Measurements from ENCODE around the gene DNAJB11.
"Not testable (repeated sequence)": the region's sequence is repeated elsewhere in the genome, so short reads cannot be mapped to it uniquely, and the experiment has no call there.

DNAJB11 gene
- 95.3 reads per million, percentile 82 among the genes with 10 or more reads in this experiment for total RNA-seq

GRCh38 chr3:186570096-186570940, at the start of gene DNAJB11:
TSS of gene DNAJB11 (plus strand) at chr3:186570720. CDS start at chr3:186570898, 178 bp downstream.
- peak; percentile 99 for DNase-seq

- no peak for DNase-seq
Measured at GRCh38 chr3:186520957-186521842, 49.3 kb upstream of the DNAJB11 start.

- no peak for DNase-seq
Measured at GRCh38 chr3:186523022-186523421, 47.5 kb upstream of the DNAJB11 start.

- no peak for DNase-seq
Measured at GRCh38 chr3:186523434-186523833, 47.1 kb upstream of the DNAJB11 start.

- no peak for DNase-seq
Measured at GRCh38 chr3:186524616-186525015, 45.9 kb upstream of the DNAJB11 start.

GRCh38 chr3:186525369-186526255, 44.9 kb upstream of the DNAJB11 start:
- DNase-seq, result no peak

- no peak for DNase-seq
Measured at GRCh38 chr3:186526256-186526606, 44.3 kb upstream of the DNAJB11 start.

- no peak for DNase-seq
Measured at GRCh38 chr3:186529201-186529999, 41.1 kb upstream of the DNAJB11 start.

- no peak for DNase-seq
Measured at GRCh38 chr3:186530415-186530814, 40.1 kb upstream of the DNAJB11 start.

- not testable (repeated sequence) for DNase-seq
Measured at GRCh38 chr3:186531694-186532093, 38.8 kb upstream of the DNAJB11 start.

- no peak for DNase-seq
Measured at GRCh38 chr3:186532598-186533072, 37.9 kb upstream of the DNAJB11 start.

GRCh38 chr3:186534113-186534669, 36.3 kb upstream of the DNAJB11 start:
- peak; percentile 16 for DNase-seq

- DNase-seq, result no peak
Measured at GRCh38 chr3:186536883-186537844, 33.4 kb upstream of the DNAJB11 start.

- DNase-seq, result no peak
Measured at GRCh38 chr3:186538779-186539178, 31.7 kb upstream of the DNAJB11 start.

- DNase-seq, result peak; percentile 80
Measured at GRCh38 chr3:186540221-186540834, 30.2 kb upstream of the DNAJB11 start.

GRCh38 chr3:186540835-186541226, 29.7 kb upstream of the DNAJB11 start:
- DNase-seq, result no peak

- no peak for DNase-seq
Measured at GRCh38 chr3:186544281-186544680, 26.2 kb upstream of the DNAJB11 start, which contains the start of gene CRYGS. TSS of gene CRYGS (minus strand) at chr3:186544380. CDS start at chr3:186544326, 54 bp downstream.

GRCh38 chr3:186549497-186549896, 21.0 kb upstream of the DNAJB11 start:
- DNase-seq, result no peak

GRCh38 chr3:186551387-186551786, 19.1 kb upstream of the DNAJB11 start:
- DNase-seq, result no peak
